GM19395 (cell line): Measurements from ENCODE around the gene TSPY2.
"Not testable (repeated sequence)": the region's sequence is repeated elsewhere in the genome, so short reads cannot be mapped to it uniquely, and the experiment has no call there.

ENCODE experiments used
- ATAC-seq: cut with Tn5 transposase; IDR thresholded peaks from one replicate; pipeline ENCODE4 v1.9.1; 2021; ENCODE audit warnings: mild to moderate bottlenecking, moderate library complexity; ENCODE audit not compliant: unreplicated experiment

Gene TSPY2

DNA sequence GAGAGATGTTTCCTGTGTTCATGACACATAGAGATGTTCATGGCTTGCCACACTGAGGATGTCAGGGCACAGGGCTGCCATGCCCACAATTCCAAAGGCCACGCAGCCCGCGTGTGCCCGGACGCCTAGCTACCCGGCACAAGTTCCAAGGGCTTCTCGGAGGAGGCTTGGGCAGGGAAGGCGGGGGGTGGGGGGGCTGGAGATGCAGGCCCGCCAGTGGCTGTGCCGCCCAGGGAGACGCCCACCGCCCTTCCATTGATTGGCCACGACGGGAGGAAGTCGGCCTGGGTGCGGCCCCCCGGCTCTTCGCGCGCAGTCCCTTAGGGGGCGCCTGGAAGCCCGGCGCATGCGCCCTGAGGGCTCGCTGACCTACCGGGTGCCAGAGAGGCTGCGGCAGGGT is at the start of gene TSPY2:
TSS of gene TSPY2 (plus strand) at position 301 of the 400 bp plus-strand sequence. CDS start at position 347, 46 bp downstream.
- ATAC-seq = not testable (repeated sequence)

DNA sequence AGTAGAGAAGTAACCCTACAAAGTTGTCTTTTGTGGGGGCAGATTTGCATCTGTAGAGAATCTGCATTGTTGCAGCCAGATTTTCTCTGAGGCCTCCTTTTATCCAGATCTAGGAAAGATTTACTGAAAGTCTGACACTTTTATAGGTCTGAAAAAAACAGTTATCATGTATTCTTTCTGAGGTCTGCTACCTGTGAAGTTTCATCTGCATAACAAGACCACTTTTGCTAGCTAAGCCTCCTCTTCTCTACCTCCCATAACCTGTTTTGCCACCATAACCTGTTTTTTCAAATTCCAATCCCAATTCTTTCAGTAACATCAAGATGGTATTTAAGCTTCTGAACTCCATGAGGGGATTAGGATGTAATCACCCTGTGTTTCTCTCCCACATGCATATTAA is 36.5 kb upstream of the TSPY2 start:
- not testable (repeated sequence) for ATAC-seq

DNA sequence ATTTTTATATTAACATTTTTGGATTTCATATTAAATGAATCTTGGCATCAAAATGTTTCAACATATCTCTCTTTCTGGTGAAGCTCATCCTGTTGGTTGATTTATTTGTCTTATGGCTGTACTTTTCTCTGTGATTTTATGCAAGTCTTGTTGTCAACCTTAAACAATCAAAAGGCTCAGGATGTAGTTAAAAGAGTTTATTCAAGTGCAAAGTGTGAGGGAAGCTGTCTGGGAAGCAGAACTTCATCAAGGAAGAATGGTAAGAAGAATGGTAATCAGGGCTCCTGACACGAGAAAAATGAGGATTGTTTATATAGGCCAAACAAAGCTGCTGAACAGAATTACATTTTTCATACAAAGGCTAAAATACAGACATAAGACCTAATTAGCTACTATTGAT is 29.0 kb upstream of the TSPY2 start:
- ATAC-seq = not testable (repeated sequence)

GRCh38 chrY:6269839-6270238 is 23.8 kb downstream of the TSPY2 start:
- ATAC-seq = not testable (repeated sequence)
